T-helper 17 cell (primary cell): Measurements from ENCODE around the gene UBE2F. TPM values are rescaled to one million over a fixed set of nuclear protein-coding genes. Genes with fewer than 3 reads are reported as not detected.
"Not testable (repeated sequence)": the region's sequence is repeated elsewhere in the genome, so short reads cannot be mapped to it uniquely, and the experiment has no call there.

Source experiments
- ATAC-seq: fragments of 150-1000 bp; cut with Tn5 transposase; 2 replicates; pipeline ENCODE4 v1.10.0; 2021; ENCODE audit warnings: mild to moderate bottlenecking, moderate library complexity
- DNase-seq, 3 donors: peaks; one replicate each; pipeline versions ENCODE4 v3.0.0 to v3.0.0-alpha.2; 2020 to 2021
- H3K9me3 ChIP-seq: one replicate; pipeline ENCODE4 v1.7.0; 2013; ENCODE audit warnings: low read length, mild to moderate bottlenecking; ENCODE audit not compliant: control insufficient read depth, poor library complexity, severe bottlenecking
- H3K27ac Mint-ChIP-seq: one replicate; pipeline ENCODE4 v1.8.0; 2022; ENCODE audit warnings: mild to moderate bottlenecking, moderate library complexity, mixed read lengths
- H3K27me3 Mint-ChIP-seq: one replicate; pipeline ENCODE4 v1.8.0; 2022; ENCODE audit warnings: mixed read lengths
- H3K36me3 Mint-ChIP-seq: one replicate; pipeline ENCODE4 v1.8.0; 2022; ENCODE audit warnings: low read depth, mixed read lengths
- H3K4me1 Mint-ChIP-seq: one replicate; pipeline ENCODE4 v1.8.0; 2022; ENCODE audit warnings: mild to moderate bottlenecking, mixed read lengths
- H3K4me3 Mint-ChIP-seq: one replicate; pipeline ENCODE4 v1.8.0; 2022; ENCODE audit warnings: mild to moderate bottlenecking, moderate library complexity, mixed read lengths
- total RNA-seq, 4 donors: library from RNA in 2 of 4; stranded (reverse) in 2 of 4; gene quantifications; one replicate each; pipeline ENCODE4 v1.2.3 and lab custom pipeline; 2022 to 2026

UBE2F gene
- total RNA-seq, 2 donors from 2014 or later: 34.6 to 40.3 TPM

- H3K27me3 Mint-ChIP-seq: no peaks in the 10 kb centered on the region
- no peak overlapping the region for H3K4me3 Mint-ChIP-seq
Measured at GRCh38 chr2:237932731-237933131, 34.1 kb upstream of the UBE2F start.

DNA sequence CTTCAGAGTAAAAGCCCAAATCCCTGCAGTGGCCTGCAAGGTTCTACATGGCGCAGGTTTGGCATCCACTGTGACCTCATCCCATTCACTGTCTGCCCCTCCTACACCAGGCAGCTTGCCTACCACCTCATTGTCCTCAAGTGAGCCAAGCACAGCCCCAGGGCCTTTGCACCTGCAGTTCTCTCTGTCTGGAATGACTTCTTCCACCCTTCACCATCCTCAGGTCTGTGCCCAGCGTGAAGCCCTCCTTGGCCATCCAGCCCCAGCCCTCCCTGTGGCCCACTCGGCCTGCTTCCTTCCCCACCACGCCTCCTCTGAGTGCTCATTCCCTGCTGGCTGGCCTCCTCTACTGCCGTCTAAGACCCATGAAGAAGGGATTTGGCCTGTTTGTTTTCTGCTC lies 32.6 kb upstream of the UBE2F start:
- peaks cover 13% of the 10 kb centered on the region for H3K4me1 Mint-ChIP-seq
- H3K27ac Mint-ChIP-seq: no peak overlapping the region
- no peak overlapping the region for H3K4me3 Mint-ChIP-seq
- H3K36me3 Mint-ChIP-seq: peaks cover 6% of the 10 kb centered on the region
- ATAC-seq (no peak), DNase-seq (no peak)
- no peaks in the 10 kb centered on the region for H3K27me3 Mint-ChIP-seq
- no peaks in the 10 kb centered on the region for H3K9me3 ChIP-seq

More at GRCh38 chr2:237932731-237933131, 34.1 kb upstream of the UBE2F start:
- no peak for DNase-seq
- no peak for ATAC-seq
- Mint-ChIP-seq H3K4me1 (peaks cover 11% of the 10 kb centered on the region), H3K27ac (no peak overlapping the region), H3K36me3 (peaks cover 6% of the 10 kb centered on the region)
- H3K9me3 ChIP-seq: no peaks in the 10 kb centered on the region

DNA sequence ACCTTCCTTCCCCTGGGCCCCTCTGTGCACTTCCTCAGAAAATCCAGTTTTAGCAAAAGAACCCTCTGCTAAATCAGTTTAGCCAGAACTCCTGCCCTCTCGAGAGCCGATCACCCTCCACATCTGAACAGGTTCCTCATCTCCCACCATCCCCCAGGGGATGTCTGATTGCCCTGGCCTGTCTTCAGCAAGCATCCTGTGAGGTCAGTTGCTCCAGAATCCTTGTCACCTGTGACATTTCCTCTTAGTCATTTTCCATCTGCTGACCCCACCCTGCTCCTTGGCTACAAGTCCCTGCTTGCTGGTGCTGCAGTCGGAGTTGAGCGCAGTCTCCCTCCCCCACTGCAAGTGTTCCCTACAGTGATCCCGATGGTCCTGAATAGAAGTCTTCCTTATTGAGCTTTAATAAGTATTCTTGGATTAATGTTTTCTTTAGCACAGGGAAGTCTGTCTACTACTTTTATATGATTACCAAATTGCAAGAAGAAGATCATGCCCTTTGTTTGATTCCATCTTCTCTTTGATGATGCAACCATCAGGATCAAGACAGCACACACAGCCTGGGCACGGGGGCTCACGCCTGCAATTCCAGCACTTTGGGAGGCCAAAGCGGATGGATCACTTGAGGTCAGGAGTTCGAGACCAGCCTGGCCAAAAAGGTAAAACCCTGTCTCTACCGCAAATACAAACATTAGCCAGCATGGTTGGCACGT lies 30.9 kb upstream of the UBE2F start:
- H3K9me3 ChIP-seq: no peaks in the 10 kb centered on the region
- DNase-seq: no peak
- ATAC-seq: no peak
- H3K27me3 Mint-ChIP-seq: no peaks in the 10 kb centered on the region
- H3K27ac Mint-ChIP-seq: no peak overlapping the region
- peaks cover 15% of the 10 kb centered on the region for H3K4me1 Mint-ChIP-seq
- peaks cover 8% of the 10 kb centered on the region for H3K36me3 Mint-ChIP-seq
- no peak overlapping the region for H3K4me3 Mint-ChIP-seq

DNA sequence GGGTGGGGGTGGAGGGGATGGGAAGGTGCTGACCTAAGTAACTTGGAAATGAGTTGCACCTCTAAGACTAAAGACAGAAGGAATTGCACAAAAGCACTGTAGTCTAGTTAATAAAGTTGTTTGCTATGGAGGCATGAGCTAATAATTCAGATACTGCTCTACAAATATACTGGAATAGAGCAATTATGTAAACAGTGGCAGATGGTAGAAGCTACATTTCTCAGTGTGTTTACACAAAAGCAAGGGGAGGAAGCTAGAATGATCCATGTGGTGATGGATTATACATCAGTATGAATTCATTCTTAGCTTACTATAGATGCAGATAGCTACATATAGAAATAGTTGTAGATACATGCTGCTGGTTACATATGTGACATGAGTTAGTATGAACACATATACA lies 27.6 kb upstream of the UBE2F start:
- DNase-seq: no peak
- Mint-ChIP-seq H3K27ac (no peak overlapping the region), H3K27me3 (no peaks in the 10 kb centered on the region), H3K4me3 (no peak overlapping the region), H3K36me3 (peaks cover 3% of the 10 kb centered on the region), H3K4me1 (peaks cover 30% of the 10 kb centered on the region)
- ATAC-seq: no peak
- H3K9me3 ChIP-seq: no peaks in the 10 kb centered on the region

- DNase-seq (no peak), ATAC-seq (no peak)
- peaks cover 3% of the 10 kb centered on the region for H3K9me3 ChIP-seq
- Mint-ChIP-seq H3K36me3 (peaks cover 2% of the 10 kb centered on the region), H3K27ac (peak overlapping the region; percentile 57), H3K4me3 (no peak overlapping the region), H3K27me3 (no peaks in the 10 kb centered on the region), H3K4me1 (peaks cover 26% of the 10 kb centered on the region)
Measured at GRCh38 chr2:237940828-237941227, 26.0 kb upstream of the UBE2F start.

- no peak for ATAC-seq
- Mint-ChIP-seq H3K4me1 (peaks cover 26% of the 10 kb centered on the region), H3K36me3 (peaks cover 4% of the 10 kb centered on the region), H3K27ac (peak overlapping the region; percentile 57), H3K4me3 (peak overlapping the region; percentile 70), H3K27me3 (no peaks in the 10 kb centered on the region)
- peaks cover 4% of the 10 kb centered on the region for H3K9me3 ChIP-seq
- DNase-seq: no peak
Measured at GRCh38 chr2:237941239-237941638, 25.6 kb upstream of the UBE2F start.

- Mint-ChIP-seq H3K27me3 (no peaks in the 10 kb centered on the region), H3K4me1 (peaks cover 31% of the 10 kb centered on the region), H3K4me3 (peak overlapping the region; percentile 70), H3K27ac (peak overlapping the region; percentile 57), H3K36me3 (peaks cover 7% of the 10 kb centered on the region)
- H3K9me3 ChIP-seq: peaks cover 4% of the 10 kb centered on the region
- DNase-seq (no peak), ATAC-seq (no peak)
Measured at GRCh38 chr2:237942513-237942899, 24.3 kb upstream of the UBE2F start.

GRCh38 chr2:237943395-237944094 lies 23.3 kb upstream of the UBE2F start:
- H3K36me3 Mint-ChIP-seq: peaks cover 7% of the 10 kb centered on the region
- no peak for ATAC-seq
- no peaks in the 10 kb centered on the region for H3K27me3 Mint-ChIP-seq
- H3K27ac Mint-ChIP-seq: peak overlapping the region; percentile 57
- no peak for DNase-seq
- peak overlapping the region; percentile 70 for H3K4me3 Mint-ChIP-seq
- peaks cover 4% of the 10 kb centered on the region for H3K9me3 ChIP-seq
- peaks cover 32% of the 10 kb centered on the region for H3K4me1 Mint-ChIP-seq

- H3K9me3 ChIP-seq: peaks cover 4% of the 10 kb centered on the region
- peak overlapping the region; percentile 57 for H3K27ac Mint-ChIP-seq
- peaks cover 31% of the 10 kb centered on the region for H3K4me1 Mint-ChIP-seq
- no peaks in the 10 kb centered on the region for H3K27me3 Mint-ChIP-seq
- no peak for ATAC-seq
- H3K4me3 Mint-ChIP-seq: peak overlapping the region; percentile 10
- peaks cover 7% of the 10 kb centered on the region for H3K36me3 Mint-ChIP-seq
- no peak for DNase-seq
Measured at GRCh38 chr2:237944302-237944701, 22.5 kb upstream of the UBE2F start.

DNA sequence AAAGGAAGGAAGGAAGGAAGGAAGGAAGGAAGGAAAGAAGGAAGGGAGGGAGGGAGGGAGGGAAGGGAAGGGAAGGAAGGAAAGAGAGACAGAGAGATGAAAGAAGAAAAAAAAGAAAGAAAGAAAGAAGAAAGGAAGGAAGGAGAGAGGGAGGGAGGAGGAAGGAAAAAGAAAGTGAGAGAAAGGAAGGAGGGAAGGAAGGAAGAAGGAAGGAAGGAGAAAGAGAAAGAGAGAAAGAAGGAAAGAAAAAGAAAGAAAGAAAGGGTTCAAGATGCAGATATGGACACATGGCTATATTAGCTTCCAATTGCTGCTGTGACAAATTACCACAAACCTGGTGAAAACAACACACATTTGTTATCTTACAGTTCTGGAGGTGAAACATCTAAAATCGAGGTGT lies 20.4 kb upstream of the UBE2F start:
- peaks cover 4% of the 10 kb centered on the region for H3K9me3 ChIP-seq
- Mint-ChIP-seq H3K36me3 (peaks cover 5% of the 10 kb centered on the region), H3K4me1 (peaks cover 26% of the 10 kb centered on the region), H3K4me3 (peak overlapping the region; percentile 31), H3K27ac (no peak overlapping the region), H3K27me3 (no peaks in the 10 kb centered on the region)
- ATAC-seq (no peak), DNase-seq (no peak)

DNA sequence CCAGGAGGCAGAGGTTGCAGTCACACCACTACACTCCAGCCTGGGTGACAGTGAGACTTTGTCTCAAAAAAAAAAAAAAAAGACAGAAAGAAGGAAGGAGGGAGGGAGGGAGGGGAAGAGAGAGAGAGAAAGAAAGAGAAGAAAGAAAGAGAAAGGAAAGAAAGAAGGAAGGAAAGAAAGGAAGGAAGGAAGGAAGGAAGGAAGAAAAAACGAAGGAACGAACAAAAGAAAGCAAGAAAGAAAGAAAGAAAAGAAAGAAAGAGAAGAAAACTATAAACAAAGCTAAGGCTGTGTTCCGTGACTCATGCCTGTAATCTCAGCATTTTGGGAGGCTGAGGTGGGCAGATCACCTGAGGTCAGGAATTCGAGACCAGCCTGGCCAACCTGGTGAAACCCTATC lies 15.5 kb upstream of the UBE2F start:
- H3K4me3 Mint-ChIP-seq, ATAC-seq, H3K4me1 Mint-ChIP-seq, H3K36me3 Mint-ChIP-seq, H3K27me3 Mint-ChIP-seq, H3K27ac Mint-ChIP-seq, DNase-seq, H3K9me3 ChIP-seq: not testable (repeated sequence)

DNA sequence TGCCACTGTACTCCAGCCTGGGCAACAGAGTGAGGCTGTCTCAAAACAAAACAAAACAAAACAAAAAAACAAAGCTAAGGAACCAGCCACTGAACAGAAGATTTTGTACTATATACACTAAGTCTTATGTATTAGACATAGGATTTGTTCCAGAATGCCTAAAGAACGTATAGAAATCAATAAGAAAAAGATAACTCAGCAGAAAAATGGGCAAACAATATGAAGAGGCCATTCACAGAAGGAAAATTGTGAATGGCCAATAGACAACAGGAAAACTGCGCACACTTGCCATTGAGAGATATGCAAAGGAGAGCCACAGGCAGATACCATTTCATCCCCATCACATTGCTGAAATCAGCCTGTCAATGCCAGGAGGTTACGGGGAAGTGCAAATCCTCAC lies 14.9 kb upstream of the UBE2F start:
- ATAC-seq (no peak), DNase-seq (no peak)
- H3K4me1 Mint-ChIP-seq: peaks cover 8% of the 10 kb centered on the region
- H3K27me3 Mint-ChIP-seq: peaks cover 11% of the 10 kb centered on the region
- no peak overlapping the region for H3K27ac Mint-ChIP-seq
- no peaks in the 10 kb centered on the region for H3K36me3 Mint-ChIP-seq
- no peaks in the 10 kb centered on the region for H3K9me3 ChIP-seq
- no peak overlapping the region for H3K4me3 Mint-ChIP-seq

GRCh38 chr2:237952851-237953250 lies 14.0 kb upstream of the UBE2F start:
- Mint-ChIP-seq H3K4me1 (peaks cover 11% of the 10 kb centered on the region), H3K27ac (no peak overlapping the region), H3K4me3 (no peak overlapping the region), H3K27me3 (peaks cover 20% of the 10 kb centered on the region), H3K36me3 (peaks cover 3% of the 10 kb centered on the region)
- DNase-seq (no peak), ATAC-seq (no peak)
- no peaks in the 10 kb centered on the region for H3K9me3 ChIP-seq
